Sigmoid colon (tissue), 4 donors: ENCODE measurements around the gene PEX11B.

Source experiments
- POLR2A ChIP-seq, 2 donors: fragments of 450-650 bp; IDR thresholded peaks; one replicate each; pipeline ENCODE4 v1.6.1; 2016; ENCODE audit warnings: antibody characterized with exemption in 2 of 2, mild to moderate bottlenecking in 2 of 2, moderate library complexity in 2 of 2
- POLR2AphosphoS5 ChIP-seq, 4 donors: sonication (generic); formaldehyde crosslinking; IDR thresholded peaks; one replicate each; pipeline ENCODE4 v1.6.1; 2017; ENCODE audit warnings: antibody characterized with exemption in 4 of 4
- TF ChIP-seq, protein P1 (sequence below), 4 experiments: fragments of 450-650 bp in 3 of 4; fragments of 200-600 bp in 1 of 4; IDR thresholded peaks; one replicate each; pipeline ENCODE4 v1.5.1; 2016 to 2019; ENCODE audit warnings: antibody characterized with exemption in 4 of 4, mild to moderate bottlenecking in 3 of 4, moderate library complexity in 2 of 4

GRCh38 chr1:145897969-145898368, 20.5 kb downstream of the PEX11B start:
- TF ChIP-seq, protein P1, sequence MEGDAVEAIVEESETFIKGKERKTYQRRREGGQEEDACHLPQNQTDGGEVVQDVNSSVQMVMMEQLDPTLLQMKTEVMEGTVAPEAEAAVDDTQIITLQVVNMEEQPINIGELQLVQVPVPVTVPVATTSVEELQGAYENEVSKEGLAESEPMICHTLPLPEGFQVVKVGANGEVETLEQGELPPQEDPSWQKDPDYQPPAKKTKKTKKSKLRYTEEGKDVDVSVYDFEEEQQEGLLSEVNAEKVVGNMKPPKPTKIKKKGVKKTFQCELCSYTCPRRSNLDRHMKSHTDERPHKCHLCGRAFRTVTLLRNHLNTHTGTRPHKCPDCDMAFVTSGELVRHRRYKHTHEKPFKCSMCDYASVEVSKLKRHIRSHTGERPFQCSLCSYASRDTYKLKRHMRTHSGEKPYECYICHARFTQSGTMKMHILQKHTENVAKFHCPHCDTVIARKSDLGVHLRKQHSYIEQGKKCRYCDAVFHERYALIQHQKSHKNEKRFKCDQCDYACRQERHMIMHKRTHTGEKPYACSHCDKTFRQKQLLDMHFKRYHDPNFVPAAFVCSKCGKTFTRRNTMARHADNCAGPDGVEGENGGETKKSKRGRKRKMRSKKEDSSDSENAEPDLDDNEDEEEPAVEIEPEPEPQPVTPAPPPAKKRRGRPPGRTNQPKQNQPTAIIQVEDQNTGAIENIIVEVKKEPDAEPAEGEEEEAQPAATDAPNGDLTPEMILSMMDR (IDR thresholded peaks at IDR 0.05): no peak
- TF ChIP-seq POLR2A (IDR thresholded peaks at IDR 0.05): no peak
- TF ChIP-seq POLR2AphosphoS5 (IDR thresholded peaks at IDR 0.05): no peak
